Measurements from ENCODE around the gene NDUFAB1.

- TF ChIP-seq POLR2A (IDR thresholded peaks at IDR 0.05) (no peak), CTCF (IDR thresholded peaks at IDR 0.05) (no peak)
These were observed 8.4 kb downstream of the NDUFAB1 start for GRCh38 chr16:23587726-23588125.
